Measurements from ENCODE around the gene ADCY5.

ADCY5 gene

GRCh38 chr3:123276346-123277006, 172.4 kb downstream of the ADCY5 start:
- TF ChIP-seq CTCF (IDR thresholded peaks at IDR 0.05; ENCODE audit: poor library complexity, severe bottlenecking): no peak
- Histone ChIP-seq H3K4me1 (ENCODE audit: insufficient read depth, poor library complexity, severe bottlenecking) (peaks cover 13% of the 10 kb centered on the region), H3K9me3 (ENCODE audit: severe bottlenecking) (no peaks in the 10 kb centered on the region), H3K4me3 (ENCODE audit: severe bottlenecking) (no peak overlapping the region), H3K27me3 (ENCODE audit: insufficient read depth, poor library complexity, severe bottlenecking) (no peaks in the 10 kb centered on the region), H3K36me3 (ENCODE audit: low read depth) (no peaks in the 10 kb centered on the region; the same call in 1 of the 2 replicates), H3K27ac (ENCODE audit: poor library complexity, severe bottlenecking) (no peak overlapping the region)
- ATAC-seq (ENCODE audit: low read depth) (no peak), DNase-seq (ENCODE audit: low spot score) (no peak)

GRCh38 chr3:123275691-123276090, 173.2 kb downstream of the ADCY5 start:
- no peaks in the 10 kb centered on the region; the same call in 1 of the 2 replicates for H3K36me3 ChIP-seq (ENCODE audit: low read depth)
- H3K9me3 ChIP-seq (ENCODE audit: severe bottlenecking): no peaks in the 10 kb centered on the region
- TF ChIP-seq CTCF (IDR thresholded peaks at IDR 0.05; ENCODE audit: poor library complexity, severe bottlenecking): no peak
- peaks cover 13% of the 10 kb centered on the region for H3K4me1 ChIP-seq (ENCODE audit: insufficient read depth, poor library complexity, severe bottlenecking)
- no peaks in the 10 kb centered on the region for H3K27me3 ChIP-seq (ENCODE audit: insufficient read depth, poor library complexity, severe bottlenecking)
- ATAC-seq (ENCODE audit: low read depth) (no peak), DNase-seq (ENCODE audit: low spot score) (no peak)
- no peak overlapping the region for H3K4me3 ChIP-seq (ENCODE audit: severe bottlenecking)
- H3K27ac ChIP-seq (ENCODE audit: poor library complexity, severe bottlenecking): no peak overlapping the region

GRCh38 chr3:123272547-123272946, 176.3 kb downstream of the ADCY5 start:
- Histone ChIP-seq H3K27ac (ENCODE audit: poor library complexity, severe bottlenecking) (peak overlapping the region; percentile 54), H3K27me3 (ENCODE audit: insufficient read depth, poor library complexity, severe bottlenecking) (no peaks in the 10 kb centered on the region), H3K4me3 (ENCODE audit: severe bottlenecking) (no peak overlapping the region), H3K36me3 (ENCODE audit: low read depth) (peaks cover 3% of the 10 kb centered on the region), H3K4me1 (ENCODE audit: insufficient read depth, poor library complexity, severe bottlenecking) (peaks cover 13% of the 10 kb centered on the region), H3K9me3 (ENCODE audit: severe bottlenecking) (no peaks in the 10 kb centered on the region)
- TF ChIP-seq CTCF (IDR thresholded peaks at IDR 0.05; ENCODE audit: poor library complexity, severe bottlenecking): no peak
- ATAC-seq (ENCODE audit: low read depth): 0 out of 3 replicates have a peak, but pooled peaks have one; percentile 14
- DNase-seq (ENCODE audit: low spot score): no peak

- DNase-seq (ENCODE audit: low spot score) (no peak), ATAC-seq (ENCODE audit: low read depth) (no peak)
- H3K27ac ChIP-seq (ENCODE audit: poor library complexity, severe bottlenecking): no peak overlapping the region
- H3K27me3 ChIP-seq (ENCODE audit: insufficient read depth, poor library complexity, severe bottlenecking): no peaks in the 10 kb centered on the region
- TF ChIP-seq CTCF (IDR thresholded peaks at IDR 0.05; ENCODE audit: poor library complexity, severe bottlenecking): no peak
- peaks cover 8% of the 10 kb centered on the region for H3K36me3 ChIP-seq (ENCODE audit: low read depth)
- H3K4me1 ChIP-seq (ENCODE audit: insufficient read depth, poor library complexity, severe bottlenecking): peaks cover 13% of the 10 kb centered on the region
- no peaks in the 10 kb centered on the region for H3K9me3 ChIP-seq (ENCODE audit: severe bottlenecking)
- no peak overlapping the region for H3K4me3 ChIP-seq (ENCODE audit: severe bottlenecking)
Observed at GRCh38 chr3:123271466-123272159, 177.3 kb downstream of the ADCY5 start.

- Histone ChIP-seq H3K4me1 (ENCODE audit: insufficient read depth, poor library complexity, severe bottlenecking) (peaks cover 13% of the 10 kb centered on the region), H3K27ac (ENCODE audit: poor library complexity, severe bottlenecking) (no peak overlapping the region), H3K9me3 (ENCODE audit: severe bottlenecking) (no peaks in the 10 kb centered on the region), H3K36me3 (ENCODE audit: low read depth) (peaks cover 11% of the 10 kb centered on the region), H3K4me3 (ENCODE audit: severe bottlenecking) (no peak overlapping the region), H3K27me3 (ENCODE audit: insufficient read depth, poor library complexity, severe bottlenecking) (no peaks in the 10 kb centered on the region)
- no peak for TF ChIP-seq CTCF (IDR thresholded peaks at IDR 0.05; ENCODE audit: poor library complexity, severe bottlenecking)
- no peak for DNase-seq (ENCODE audit: low spot score)
- ATAC-seq (ENCODE audit: low read depth): no peak
Observed at GRCh38 chr3:123270818-123271217, 178.1 kb downstream of the ADCY5 start.
